Psoas muscle (tissue), 8 donors: Measurements from ENCODE around the gene PSMB4. TPM values are rescaled to one million over a fixed set of nuclear protein-coding genes. Genes with fewer than 3 reads are reported as not detected.

Experiments
- ATAC-seq, 4 donors: fragments of 200-7000 bp; cut with Tn5 transposase; one replicate each; pipeline ENCODE4 v1.9.1; 2020; ENCODE audit warnings: moderate library complexity in 3 of 4, mild to moderate bottlenecking in 2 of 4
- DNase-seq, 2 donors: peaks; one replicate each; pipeline ENCODE4 v3.0.0-alpha.2; 2020
- H3K27ac ChIP-seq: fragments of 200-600 bp; one replicate; pipeline ENCODE4 v1.8.0; 2022
- H3K27me3 ChIP-seq, 3 donors: fragments of 200-600 bp in 1 of 3; one replicate each; pipeline versions ENCODE4 v1.6.1 to v1.8.0; 2013 to 2022; ENCODE audit warnings: low read length in 2 of 3, mild to moderate bottlenecking in 2 of 3, moderate library complexity in 1 of 3; ENCODE audit not compliant: insufficient read depth in 3 of 3
- H3K36me3 ChIP-seq, 2 donors: fragments of 200-600 bp in 1 of 2; one replicate each; pipeline versions ENCODE4 v1.6.1 to v1.8.0; 2013 to 2022; ENCODE audit warnings: low read depth in 1 of 2, mild to moderate bottlenecking in 1 of 2, moderate library complexity in 1 of 2; ENCODE audit not compliant: insufficient read depth in 1 of 2
- H3K4me1 ChIP-seq: fragments of 200-600 bp; one replicate; pipeline ENCODE4 v1.8.0; 2022
- H3K4me3 ChIP-seq: fragments of 200-600 bp; one replicate; pipeline ENCODE4 v1.8.0; 2022; ENCODE audit warnings: mild to moderate bottlenecking
- H3K9me3 ChIP-seq: fragments of 200-600 bp; one replicate; pipeline ENCODE4 v1.8.0; 2022
- CTCF ChIP-seq: fragments of 200-600 bp; IDR thresholded peaks from one replicate; pipeline ENCODE4 v1.8.0; 2022; ENCODE audit warnings: antibody characterized with exemption
- WGBS, 3 donors: extraction: QIAGEN DNeasy Blood & Tissue Kit; methylation state at CpG; one replicate each; pipeline versions ENCODE4 v1.1.6 to v1.1.7; 2013; 5-methylcytosine and 5-hydroxymethylcytosine counted together
- intact Hi-C, 2 donors: fragments of 100-400 bp; cut with DNase I; formaldehyde crosslinking; loops; one replicate each; pipeline versions ENCODE4 v1.11.0 to v1.14.2; 2022
- polyA plus RNA-seq, 3 donors: library from polyadenylated mRNA; stranded (reverse); fragments of 200-250 nt; gene quantifications; one replicate each; pipeline ENCODE4 v1.2.3, GENCODE V29; 2013
- total RNA-seq, 4 donors: library from RNA; stranded (reverse); fragmentation: NEBNext Ultra II Directional in 2 of 4; extraction: Animal tissue kit (Norgen Biotek cat#: 25700) in 2 of 4; gene quantifications; one replicate each; pipeline versions ENCODE4 v1.2.1 to v1.2.4, GENCODE V29; 2021 to 2023
- donor health status: healthy with polysubstance abuse.
- donor health status: DM: no; HTN: no; CAD: no; lungs with moderate emphysema.
- donor health status: Bipolar disorder and iron deficiency.
- donor health status: healthy.
- donor health status: DM: yes; HTN: yes; CAD: no.
- donor health status: DM: no; HTN: no; CAD: no.
- donor health status: DM: no; HTN: no; CAD: no.
- donor health status: DM: yes; HTN: yes; CAD: no.

Gene PSMB4
- total and polyA plus RNA-seq, 7 donors, result 149 to 521 (median 285) TPM

- Histone ChIP-seq H3K27ac (peak overlapping the region; percentile 26), H3K4me1 (peaks cover 44% of the 10 kb centered on the region), H3K27me3 (no peaks in the 10 kb centered on the region), H3K4me3 (no peak overlapping the region), H3K9me3 (no peaks in the 10 kb centered on the region), H3K36me3 (peaks cover 0 to 21% of the 10 kb centered on the region in 2 donors)
- WGBS, 3 donors, result 52 to 56% (median 53%) methylated on average over 4 of the region's 4 CpGs
- DNase-seq (no peak), ATAC-seq (peak; percentile 80 to 92 (median 87))
- intact Hi-C loops, result loop anchor here (2.0 to 10.0 kb wide), 3 partner anchors 151 to 291 kb away; no protein-coding TSS in a partner anchor
- TF ChIP-seq CTCF, result peak; percentile 69
These were observed 44.7 kb downstream of the PSMB4 start for GRCh38 chr1:151443846-151444782.

- 67 to 83% (median 71%) methylated on average over 4 of the region's 4 CpGs for WGBS, 3 donors
- Histone ChIP-seq H3K27me3 (no peaks in the 10 kb centered on the region), H3K4me3 (no peak overlapping the region), H3K4me1 (peaks cover 37% of the 10 kb centered on the region), H3K9me3 (no peaks in the 10 kb centered on the region), H3K27ac (peak overlapping the region; percentile 19), H3K36me3 (peaks cover 0 to 21% of the 10 kb centered on the region in 2 donors)
- intact Hi-C loops, result loop anchor here (2.0 to 10.0 kb wide), 4 partner anchors 93 to 290 kb away; no protein-coding TSS in a partner anchor
- no peak for TF ChIP-seq CTCF
- DNase-seq (no peak), ATAC-seq (peak in 2 of 4 donors; percentile 22 to 24)
These were observed 45.4 kb downstream of the PSMB4 start for GRCh38 chr1:151444783-151445177.

- H3K36me3 ChIP-seq, result no peaks in the 10 kb centered on the region
- H3K4me1 ChIP-seq, result peaks cover 26% of the 10 kb centered on the region
- TF ChIP-seq CTCF, result no peak
- no peak overlapping the region for H3K4me3 ChIP-seq
- WGBS, 3 donors, result 31 to 51% (median 44%) methylated on average over 2 of the region's 2 CpGs
- no peaks in the 10 kb centered on the region for H3K27me3 ChIP-seq
- no peaks in the 10 kb centered on the region for H3K9me3 ChIP-seq
- intact Hi-C loops, result loop anchor here (5.0 to 10.0 kb wide), 2 partner anchors 90 to 147 kb away; no protein-coding TSS in a partner anchor
- no peak for ATAC-seq
- no peak overlapping the region for H3K27ac ChIP-seq
- no peak for DNase-seq
These were observed 48.3 kb downstream of the PSMB4 start for GRCh38 chr1:151447696-151448095.

Other genes with a start within 250 kb of the PSMB4 start
- 1 to 10 TPM in 1 of 4 donors, under 1 TPM in 3; 0.56 to 1.3 (median 0.74) TPM for gene TNFAIP8L2, start 242.9 kb upstream of the PSMB4 start, total RNA-seq
- gene TNFAIP8L2, start 242.9 kb upstream of the PSMB4 start, polyA plus RNA-seq, result 1 to 10 TPM in 2 of 3 donors, under 1 TPM in 1; 0.62 to 1.1 (median 1.1) TPM
- 10 to 100 TPM in 3 of 4 donors, 1 to 10 TPM in 1; 6.7 to 17.5 (median 12.3) TPM for gene LYSMD1, start 233.7 kb upstream of the PSMB4 start, total RNA-seq
- 10 to 100 TPM in 1 of 3 donors, 1 to 10 TPM in 2; 8.4 to 18.0 (median 8.6) TPM for gene LYSMD1, start 233.7 kb upstream of the PSMB4 start, polyA plus RNA-seq
- gene SCNM1, start 233.4 kb upstream of the PSMB4 start, total RNA-seq, result 10 to 100 TPM; 23.6 to 47.9 (median 39.5) TPM
- 10 to 100 TPM; 71.0 to 78.7 (median 72.3) TPM for gene SCNM1, start 233.4 kb upstream of the PSMB4 start, polyA plus RNA-seq
- 100 to 1,000 TPM; 102 to 434 (median 407) TPM for gene TMOD4, start 223.6 kb upstream of the PSMB4 start, total RNA-seq
- 100 to 1,000 TPM in 2 of 3 donors, 10 to 100 TPM in 1; 17.6 to 274 (median 154) TPM for gene TMOD4, start 223.6 kb upstream of the PSMB4 start, polyA plus RNA-seq
- 100 to 1,000 TPM in 1 of 4 donors, 10 to 100 TPM in 3; 38.6 to 112 (median 59.8) TPM for gene VPS72, start 209.4 kb upstream of the PSMB4 start, total RNA-seq
- 100 to 1,000 TPM in 1 of 3 donors, 10 to 100 TPM in 2; 30.8 to 100 (median 70.7) TPM for gene VPS72, start 209.4 kb upstream of the PSMB4 start, polyA plus RNA-seq
- 10 to 100 TPM; 29.5 to 46.8 (median 38.6) TPM for gene PIP5K1A, start 201.0 kb upstream of the PSMB4 start, total RNA-seq
- gene PIP5K1A, start 201.0 kb upstream of the PSMB4 start, polyA plus RNA-seq, result 10 to 100 TPM; 10.8 to 35.4 (median 14.5) TPM
- 100 to 1,000 TPM; 208 to 313 (median 240) TPM for gene PSMD4, start 144.8 kb upstream of the PSMB4 start, total RNA-seq
- gene PSMD4, start 144.8 kb upstream of the PSMB4 start, polyA plus RNA-seq, result 100 to 1,000 TPM; 298 to 486 (median 334) TPM
- gene ZNF687, start 117.3 kb upstream of the PSMB4 start, total RNA-seq, result 10 to 100 TPM; 10.6 to 14.8 (median 13.1) TPM
- 10 to 100 TPM in 1 of 3 donors, 1 to 10 TPM in 2; 4.6 to 13.5 (median 5.0) TPM for gene ZNF687, start 117.3 kb upstream of the PSMB4 start, polyA plus RNA-seq
- 10 to 100 TPM; 51.9 to 96.4 (median 78.8) TPM for gene PI4KB, start 72.2 kb upstream of the PSMB4 start, total RNA-seq
- 10 to 100 TPM; 42.6 to 66.3 (median 53.2) TPM for gene PI4KB, start 72.2 kb upstream of the PSMB4 start, polyA plus RNA-seq
- gene RFX5, start 52.3 kb upstream of the PSMB4 start, total RNA-seq, result 10 to 100 TPM; 16.9 to 38.7 (median 21.6) TPM
- 10 to 100 TPM in 1 of 3 donors, 1 to 10 TPM in 2; 4.7 to 36.3 (median 8.5) TPM for gene RFX5, start 52.3 kb upstream of the PSMB4 start, polyA plus RNA-seq
- 10 to 100 TPM; 19.7 to 89.2 (median 56.3) TPM for gene SELENBP1, start 26.9 kb upstream of the PSMB4 start, total RNA-seq
- 10 to 100 TPM; 12.7 to 41.2 (median 26.7) TPM for gene SELENBP1, start 26.9 kb upstream of the PSMB4 start, polyA plus RNA-seq
- 10 to 100 TPM; 26.5 to 45.1 (median 41.8) TPM for gene POGZ, start 59.9 kb downstream of the PSMB4 start, total RNA-seq
- gene POGZ, start 59.9 kb downstream of the PSMB4 start, polyA plus RNA-seq, result 10 to 100 TPM in 1 of 3 donors, 1 to 10 TPM in 2; 6.7 to 13.8 (median 8.5) TPM
- under 1 TPM in 2 of 4 donors, not detected in 2; 0.10 to 0.21 TPM for gene CGN, start 111.8 kb downstream of the PSMB4 start, total RNA-seq
- under 1 TPM; 0.03 to 0.12 (median 0.05) TPM for gene CGN, start 111.8 kb downstream of the PSMB4 start, polyA plus RNA-seq
- 1 to 10 TPM in 3 of 4 donors, under 1 TPM in 1; 0.97 to 5.3 (median 1.7) TPM for gene TUFT1, start 140.7 kb downstream of the PSMB4 start, total RNA-seq
- 1 to 10 TPM in 2 of 3 donors, under 1 TPM in 1; 0.86 to 3.0 (median 1.1) TPM for gene TUFT1, start 140.7 kb downstream of the PSMB4 start, polyA plus RNA-seq
- 10 to 100 TPM; 39.8 to 47.2 (median 43.3) TPM for gene SNX27, start 212.5 kb downstream of the PSMB4 start, total RNA-seq
- gene SNX27, start 212.5 kb downstream of the PSMB4 start, polyA plus RNA-seq, result 10 to 100 TPM; 10.7 to 41.0 (median 11.2) TPM